MM.1S (cell line): ENCODE data around the gene ANAPC5.

Experiments used
- DNase-seq: peaks from one replicate; pipeline ENCODE4 v3.0.0-alpha.2; 2015
- H2AFZ ChIP-seq: fragments of 300-600 bp; sonication (generic); 2 replicates; pipeline ENCODE4 v1.6.0; 2016; ENCODE audit warnings: antibody characterized with exemption, low read length
- H3F3A ChIP-seq: fragments of 300-600 bp; sonication (generic); 2 replicates; pipeline ENCODE4 v1.6.1; 2016; ENCODE audit warnings: mild to moderate bottlenecking, antibody characterized with exemption, low read length, moderate library complexity, mixed read lengths; ENCODE audit not compliant: insufficient read depth
- H3K27ac ChIP-seq: fragments of 300-600 bp; sonication (generic); 2 replicates; pipeline ENCODE4 v1.5.1; 2016; ENCODE audit warnings: mild to moderate bottlenecking, low read length
- H3K27me3 ChIP-seq: fragments of 300-600 bp; sonication (generic); replicated peaks from 2 replicates; pipeline ENCODE4 v1.6.0; 2016; ENCODE audit warnings: low read length; ENCODE audit not compliant: insufficient read depth
- H3K36me3 ChIP-seq: fragments of 300-600 bp; sonication (generic); replicated peaks from 2 replicates; pipeline ENCODE4 v1.6.1; 2016; ENCODE audit warnings: mild to moderate bottlenecking, low read length, mixed read lengths; ENCODE audit not compliant: insufficient read depth
- H3K4me1 ChIP-seq: fragments of 300-600 bp; sonication (generic); 2 replicates; pipeline ENCODE4 v1.6.1; 2016; ENCODE audit warnings: low read length, mixed read lengths
- H3K4me2 ChIP-seq: fragments of 300-600 bp; sonication (generic); 2 replicates; pipeline ENCODE4 v1.6.0; 2016; ENCODE audit warnings: low read depth, low read length
- H3K4me3 ChIP-seq: fragments of 300-600 bp; sonication (generic); 2 replicates; pipeline ENCODE4 v1.5.1; 2016; ENCODE audit warnings: low read length, mixed read lengths
- H3K79me2 ChIP-seq: fragments of 300-600 bp; sonication (generic); 2 replicates; pipeline ENCODE4 v1.6.1; 2016; ENCODE audit warnings: mixed run types, low read length, mixed read lengths
- H3K9ac ChIP-seq: fragments of 300-600 bp; sonication (generic); 2 replicates; pipeline ENCODE4 v1.6.1; 2016; ENCODE audit warnings: low read length, mixed read lengths
- H3K9me2 ChIP-seq: fragments of 300-600 bp; sonication (generic); replicated peaks from 2 replicates; pipeline ENCODE4 v1.6.1; 2016; ENCODE audit warnings: mild to moderate bottlenecking, low read length, mixed read lengths; ENCODE audit not compliant: insufficient read depth
- H3K9me3 ChIP-seq: fragments of 300-600 bp; sonication (generic); replicated peaks from 2 replicates; pipeline ENCODE4 v1.6.1; 2016; ENCODE audit warnings: mild to moderate bottlenecking, low read length, mixed read lengths; ENCODE audit not compliant: insufficient read depth
- H4K20me1 ChIP-seq: fragments of 300-600 bp; sonication (generic); 2 replicates; pipeline ENCODE4 v1.6.1; 2016; ENCODE audit warnings: mild to moderate bottlenecking, low read length, moderate library complexity, mixed read lengths; ENCODE audit not compliant: insufficient read depth
- EZH2 ChIP-seq: fragments of 300-600 bp; sonication (generic); optimal IDR thresholded peaks from 2 replicates; pipeline ENCODE3; 2017; ENCODE audit warnings: low read depth, mild to moderate bottlenecking, antibody characterized with exemption, low read length, mixed read lengths
- EZH2phosphoT487 ChIP-seq: fragments of 300-600 bp; sonication (generic); IDR thresholded peaks from 2 replicates; pipeline ENCODE4 v1.6.1; 2018; ENCODE audit warnings: antibody characterized with exemption, low read length
- TF ChIP-seq, protein P1 (sequence below): fragments of 300-600 bp; sonication (generic); IDR thresholded peaks from 2 replicates; pipeline ENCODE4 v1.5.1; 2016; ENCODE audit warnings: antibody characterized with exemption, low read length, mixed read lengths

ANAPC5 gene

DNA sequence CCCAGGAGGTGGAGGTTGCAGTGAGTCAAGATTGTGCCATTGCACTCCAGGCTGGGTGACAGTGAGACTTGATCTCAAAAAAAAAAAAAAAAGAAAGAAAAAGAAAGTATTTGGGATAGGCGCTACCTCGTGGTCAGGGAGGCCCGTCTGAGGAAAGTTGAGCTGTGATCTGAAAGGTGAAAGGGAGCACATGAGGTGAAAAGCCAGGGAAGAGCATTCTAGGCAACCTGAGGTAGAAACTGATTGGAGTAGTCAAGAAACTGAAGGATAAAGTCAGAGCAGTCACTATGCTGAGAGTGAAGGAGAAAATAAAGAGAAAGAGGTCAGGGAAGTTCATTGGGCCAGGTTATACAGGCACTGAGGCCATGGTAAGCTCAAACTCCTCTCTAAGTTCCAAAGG lies 7.7 kb downstream of the ANAPC5 start:
- no peaks in the 10 kb centered on the region for H3K4me1 ChIP-seq
- no peak overlapping the region for H3K4me3 ChIP-seq
- H3K27me3 ChIP-seq = no peaks in the 10 kb centered on the region
- H3K9ac ChIP-seq = no peak overlapping the region
- H3K27ac ChIP-seq = no peak overlapping the region
- TF ChIP-seq, protein P1, sequence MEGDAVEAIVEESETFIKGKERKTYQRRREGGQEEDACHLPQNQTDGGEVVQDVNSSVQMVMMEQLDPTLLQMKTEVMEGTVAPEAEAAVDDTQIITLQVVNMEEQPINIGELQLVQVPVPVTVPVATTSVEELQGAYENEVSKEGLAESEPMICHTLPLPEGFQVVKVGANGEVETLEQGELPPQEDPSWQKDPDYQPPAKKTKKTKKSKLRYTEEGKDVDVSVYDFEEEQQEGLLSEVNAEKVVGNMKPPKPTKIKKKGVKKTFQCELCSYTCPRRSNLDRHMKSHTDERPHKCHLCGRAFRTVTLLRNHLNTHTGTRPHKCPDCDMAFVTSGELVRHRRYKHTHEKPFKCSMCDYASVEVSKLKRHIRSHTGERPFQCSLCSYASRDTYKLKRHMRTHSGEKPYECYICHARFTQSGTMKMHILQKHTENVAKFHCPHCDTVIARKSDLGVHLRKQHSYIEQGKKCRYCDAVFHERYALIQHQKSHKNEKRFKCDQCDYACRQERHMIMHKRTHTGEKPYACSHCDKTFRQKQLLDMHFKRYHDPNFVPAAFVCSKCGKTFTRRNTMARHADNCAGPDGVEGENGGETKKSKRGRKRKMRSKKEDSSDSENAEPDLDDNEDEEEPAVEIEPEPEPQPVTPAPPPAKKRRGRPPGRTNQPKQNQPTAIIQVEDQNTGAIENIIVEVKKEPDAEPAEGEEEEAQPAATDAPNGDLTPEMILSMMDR = no peak
- TF ChIP-seq EZH2phosphoT487 (no peak), EZH2 (no peak)
- no peak for DNase-seq
- H2AFZ ChIP-seq = no peak overlapping the region
- H4K20me1 ChIP-seq = no peaks in the 10 kb centered on the region
- no peaks in the 10 kb centered on the region for H3K9me2 ChIP-seq
- no peak overlapping the region for H3K4me2 ChIP-seq
- no peaks in the 10 kb centered on the region for H3K36me3 ChIP-seq
- H3K9me3 ChIP-seq = no peaks in the 10 kb centered on the region
- no peaks in the 10 kb centered on the region for H3F3A ChIP-seq
- peaks cover 12% of the 10 kb centered on the region for H3K79me2 ChIP-seq

- DNase-seq = no peak
- Histone ChIP-seq H3K36me3 (no peaks in the 10 kb centered on the region), H3K79me2 (no peaks in the 10 kb centered on the region), H3K4me3 (no peak overlapping the region), H3K27ac (no peak overlapping the region), H3F3A (no peaks in the 10 kb centered on the region), H3K4me2 (no peak overlapping the region), H3K27me3 (no peaks in the 10 kb centered on the region), H3K9me3 (no peaks in the 10 kb centered on the region), H3K4me1 (no peaks in the 10 kb centered on the region), H3K9me2 (no peaks in the 10 kb centered on the region), H4K20me1 (no peaks in the 10 kb centered on the region), H2AFZ (no peak overlapping the region), H3K9ac (no peak overlapping the region)
- no peak for TF ChIP-seq EZH2phosphoT487
- TF ChIP-seq, protein P1 = no peak
- TF ChIP-seq EZH2 = no peak
Measured at GRCh38 chr12:121337416-121337815, 14.8 kb downstream of the ANAPC5 start.

- no peak overlapping the region for H2AFZ ChIP-seq
- H4K20me1 ChIP-seq = no peaks in the 10 kb centered on the region
- H3K4me3 ChIP-seq = no peak overlapping the region
- no peak overlapping the region for H3K9ac ChIP-seq
- no peak overlapping the region for H3K4me2 ChIP-seq
- H3K9me2 ChIP-seq = no peaks in the 10 kb centered on the region
- no peak overlapping the region for H3K27ac ChIP-seq
- peak; percentile 45 for DNase-seq
- H3K4me1 ChIP-seq = no peaks in the 10 kb centered on the region
- no peaks in the 10 kb centered on the region for H3K79me2 ChIP-seq
- no peaks in the 10 kb centered on the region for H3K27me3 ChIP-seq
- no peaks in the 10 kb centered on the region for H3K9me3 ChIP-seq
- TF ChIP-seq, protein P1 = peak; percentile 58
- TF ChIP-seq EZH2 = no peak
- H3K36me3 ChIP-seq = no peaks in the 10 kb centered on the region
- H3F3A ChIP-seq = no peaks in the 10 kb centered on the region
Measured at GRCh38 chr12:121334513-121335343, 17.5 kb downstream of the ANAPC5 start.
